Measurements from ENCODE around the gene GPATCH4.

GRCh38 chr1:156592158-156592909, 8.9 kb downstream of the GPATCH4 start:
- TF ChIP-seq ZNF274 (IDR thresholded peaks at IDR 0.05; ENCODE audit: low read depth, low read length) (no peak), YY1 (IDR thresholded peaks at IDR 0.05; ENCODE audit: insufficient read depth, insufficient read length) (no peak)
